GM12801 (cell line): ENCODE results near the gene HSF2BP.

Source experiments
- CTCF ChIP-seq: IDR thresholded peaks from one replicate; pipeline ENCODE4 v1.5.1; 2011; ENCODE audit warnings: control low read depth; ENCODE audit not compliant: insufficient read length; ENCODE audit errors: extremely low read depth

HSF2BP gene

GRCh38 chr21:43659136-43660000 is at the start of gene HSF2BP, which contains the start of gene RRP1B:
HSF2BP (minus strand) TSS chr21:43659488; CDS start chr21:43658096, 1,392 bp downstream.
RRP1B (plus strand) TSS chr21:43659560; CDS start chr21:43659665, 105 bp downstream.
- TF ChIP-seq CTCF, result no peak

GRCh38 chr21:43708745-43709381 is 49.6 kb upstream of the HSF2BP start:
- TF ChIP-seq CTCF, result no peak

GRCh38 chr21:43707462-43707861 is 48.2 kb upstream of the HSF2BP start:
- no peak for TF ChIP-seq CTCF

- TF ChIP-seq CTCF, result no peak
Observed at GRCh38 chr21:43703035-43703880, 44.0 kb upstream of the HSF2BP start.

- no peak for TF ChIP-seq CTCF
Observed at GRCh38 chr21:43702785-43703034, 43.4 kb upstream of the HSF2BP start.

GRCh38 chr21:43701936-43702784 is 42.9 kb upstream of the HSF2BP start:
- no peak for TF ChIP-seq CTCF
